GM19372 (cell line): ENCODE results near the gene GJB2.

Source experiments
- ATAC-seq: cut with Tn5 transposase; IDR thresholded peaks from one replicate; pipeline ENCODE4 v1.9.1; 2021; ENCODE audit warnings: mild to moderate bottlenecking, low read depth, moderate library complexity; ENCODE audit not compliant: unreplicated experiment

The GJB2 gene

DNA sequence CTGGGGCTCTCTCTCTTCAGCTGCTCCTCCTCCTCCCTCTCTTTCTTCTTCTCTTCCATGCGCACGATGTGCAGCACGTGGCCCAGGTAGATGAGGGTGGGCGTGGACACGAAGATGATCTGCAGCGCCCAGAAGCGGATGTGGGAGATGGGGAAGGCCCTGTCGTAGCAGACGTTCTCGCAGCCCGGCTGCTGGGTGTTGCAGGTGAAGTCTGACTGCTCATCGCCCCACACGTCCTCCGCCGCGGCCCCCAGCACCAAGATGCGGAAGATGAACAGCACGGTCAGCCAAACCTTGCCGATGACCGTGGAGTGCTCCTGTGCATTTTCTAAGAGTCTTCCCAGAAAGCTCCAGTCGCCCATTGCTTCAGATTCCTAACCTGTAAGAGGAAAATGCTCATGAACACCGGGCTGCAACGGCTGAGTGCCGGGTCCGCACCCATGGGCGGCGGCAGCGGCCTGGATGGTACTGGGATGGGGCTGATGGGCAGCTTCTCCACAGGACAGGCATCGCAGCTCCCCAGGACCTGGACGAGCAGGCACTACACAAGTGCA is 49.7 kb downstream of the GJB2 start:
- no peak for ATAC-seq

DNA sequence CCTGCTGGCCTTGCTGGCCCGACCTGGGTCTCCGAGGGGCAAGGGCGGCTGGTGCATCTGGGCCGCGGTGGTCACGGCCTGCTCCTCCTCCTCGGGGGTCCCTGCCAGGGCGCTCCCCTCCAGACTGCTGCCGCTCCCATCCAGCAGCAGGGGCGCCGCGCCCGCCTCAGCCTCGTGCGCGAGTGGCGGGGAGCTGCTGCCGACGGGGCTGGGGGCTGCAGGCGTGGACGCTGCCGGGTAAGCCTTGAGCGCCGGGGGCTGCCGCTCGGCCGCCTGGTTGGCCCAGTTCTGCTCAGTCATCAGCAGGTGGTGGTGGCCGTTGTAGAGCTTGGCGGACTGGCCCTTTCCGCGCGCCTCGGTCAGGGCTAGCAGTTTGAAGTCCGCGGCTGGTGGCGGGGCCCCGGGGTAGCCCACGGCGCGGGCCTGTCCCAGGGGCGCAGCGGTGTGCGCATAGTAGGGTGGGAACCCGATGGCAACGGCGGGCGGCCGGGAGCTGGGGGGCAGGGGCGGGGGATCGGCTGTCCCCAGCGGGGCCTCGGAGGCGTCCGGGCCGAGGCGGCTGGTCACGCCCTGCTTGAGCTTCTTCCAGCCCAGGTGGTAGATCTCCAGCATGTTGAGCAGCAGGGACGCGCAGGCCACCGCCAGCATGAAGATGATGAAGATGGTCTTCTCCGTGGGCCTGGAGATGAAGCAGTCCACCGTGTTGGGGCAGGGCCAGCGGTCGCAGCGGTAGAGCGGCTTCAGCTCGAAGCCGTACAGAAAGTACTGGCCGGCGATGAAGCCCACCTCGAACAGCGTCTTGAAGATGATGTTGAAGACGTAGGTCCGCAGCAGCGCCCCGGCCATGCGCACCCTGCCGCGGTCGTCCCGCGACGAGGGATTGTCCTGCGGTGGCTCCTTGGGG is 50.5 kb downstream of the GJB2 start:
- ATAC-seq, result no peak

DNA sequence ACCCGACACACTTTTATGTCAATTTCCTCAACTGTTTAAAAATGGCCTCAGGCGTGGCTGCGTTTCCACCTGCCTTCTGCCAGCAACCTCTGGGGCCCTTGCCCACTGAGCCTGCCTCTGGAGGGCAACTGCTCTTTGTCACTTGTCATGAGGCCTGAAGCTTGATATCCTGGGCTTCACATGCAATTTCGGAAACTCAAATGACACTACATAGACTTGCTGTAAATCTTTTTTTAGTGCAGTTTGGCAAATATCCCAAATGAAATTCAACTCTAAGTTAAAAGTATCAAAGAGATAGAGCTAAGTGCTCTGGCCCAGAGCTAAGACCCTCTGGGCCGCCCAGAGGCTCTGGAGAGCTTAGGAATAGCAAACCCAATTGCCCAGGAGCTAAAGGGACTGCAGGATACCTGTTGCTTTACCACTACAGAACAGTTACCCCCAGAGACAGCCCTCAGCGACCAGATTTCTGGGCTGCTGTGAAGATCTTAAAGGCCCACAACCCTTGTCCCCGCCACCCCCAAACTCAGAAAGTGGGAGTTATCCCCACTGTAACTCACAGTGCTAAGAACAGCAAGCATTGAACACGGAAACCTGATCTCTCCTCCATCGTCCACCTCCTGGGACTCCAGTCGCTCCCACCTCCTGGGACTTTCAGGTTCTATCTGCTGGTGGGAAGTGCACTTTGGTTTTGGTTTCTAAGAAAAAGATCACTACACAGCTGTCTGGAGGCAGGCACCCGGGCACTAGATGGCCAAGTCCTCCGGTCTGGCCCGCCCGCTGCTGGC is 51.3 kb downstream of the GJB2 start:
- ATAC-seq, result no peak

DNA sequence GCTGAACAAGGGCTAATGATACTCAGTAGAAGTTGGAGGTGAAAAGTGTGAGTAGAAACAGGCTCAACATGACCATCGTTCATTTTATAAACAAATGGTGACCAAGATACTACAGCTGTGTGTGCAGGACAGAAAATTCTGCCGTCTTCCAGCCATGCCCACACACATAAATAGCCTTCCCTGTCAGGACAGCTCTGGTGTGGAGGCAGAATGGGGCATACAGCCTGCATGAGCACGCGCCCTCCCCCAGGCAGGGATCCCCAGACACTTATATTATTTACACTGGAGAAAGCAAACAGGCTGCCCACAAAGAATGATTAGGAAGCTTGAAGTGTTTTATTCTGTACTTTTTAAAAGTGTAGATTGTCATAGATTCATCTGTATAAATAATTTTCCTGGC is 52.3 kb downstream of the GJB2 start:
- no peak for ATAC-seq

DNA sequence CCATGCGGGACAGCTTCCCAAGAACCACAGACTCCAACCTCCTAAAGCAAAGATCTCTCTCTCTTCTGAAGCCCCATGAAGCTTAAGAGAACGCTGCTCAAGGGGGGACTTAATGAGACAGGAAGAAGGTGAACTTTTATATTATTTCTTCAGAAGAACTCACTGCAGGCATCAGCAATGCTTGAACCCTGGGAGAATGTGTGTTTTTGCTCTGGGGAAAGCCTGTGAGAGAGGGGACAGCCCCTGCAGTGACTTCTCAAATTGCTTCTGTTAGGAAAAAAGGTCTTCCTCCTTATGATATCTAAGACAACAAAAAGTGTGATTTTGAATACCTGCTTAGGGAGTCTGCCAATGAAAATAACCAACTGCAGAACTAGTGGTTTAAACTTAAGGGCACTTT is 54.9 kb downstream of the GJB2 start:
- no peak for ATAC-seq
